A549 (cell line): Measurements from ENCODE around the gene SPP2. TPM values are rescaled to one million over a fixed set of nuclear protein-coding genes. Genes with fewer than 3 reads are reported as not detected.

Experiments
- ATAC-seq, 2 experiments: fragments of 200-7000 bp in 1 of 2; fragments of >200 bp in 1 of 2; cut with Nextera tagmentation in 1 of 2; cut with Tn5 transposase in 1 of 2; 3 replicates each; pipeline versions ENCODE4 v1.8.0 to v1.9.1; 2018 to 2020; ENCODE audit warnings: mild to moderate bottlenecking in 1 of 2, moderate library complexity in 1 of 2
- CTCF ChIA-PET: fragments of 300-600 bp; sonication (Branson Sonifier 250); formaldehyde crosslinking; extraction: SDS; loops from one replicate; lab custom pipeline; 2021; ENCODE audit warnings: antibody characterized with exemption, inconsistent platforms; lab: Yijun Ruan, JAX
- POLR2A ChIA-PET: fragments of 350-600 bp; formaldehyde crosslinking; extraction: SDS; loops from one replicate; lab custom pipeline; 2021; ENCODE audit warnings: antibody characterized with exemption, inconsistent platforms; lab: Yijun Ruan, JAX
- DNase-seq, 2 experiments: peaks; one replicate each; pipeline versions ENCODE4 v3.0.0 to v3.0.0-alpha.2; 2011 to 2016; ENCODE audit warnings: low read depth in 1 of 2, low spot score in 1 of 2
- FAIRE-seq: peaks from 2 replicates; lab custom pipeline; 2011; peaks lifted over from hg19 to GRCh38; lab: Jason Lieb, UNC
- H3K27ac ChIP-seq, 2 experiments: fragments of >200 bp; sonication (Bioruptor Twin); formaldehyde crosslinking; 3 replicates each; pipeline ENCODE4 v1.5.1; 2016 to 2017
- H3K4me1 ChIP-seq: fragments of >200 bp; sonication (Bioruptor Twin); formaldehyde crosslinking; 3 replicates; pipeline ENCODE4 v1.6.1; 2016
- H3K4me2 ChIP-seq: fragments of >200 bp; sonication (Bioruptor Twin); formaldehyde crosslinking; 3 replicates; pipeline ENCODE4 v1.6.1; 2016
- H3K4me3 ChIP-seq: fragments of >200 bp; sonication (Bioruptor Twin); formaldehyde crosslinking; 3 replicates; pipeline ENCODE4 v1.5.1; 2016
- H3K9me3 ChIP-seq: fragments of >200 bp; sonication (Bioruptor Twin); formaldehyde crosslinking; 3 replicates; pipeline ENCODE4 v1.6.1; 2016
- BHLHE40 ChIP-seq: IDR thresholded peaks from 2 replicates; pipeline ENCODE4 v1.6.1; 2012; ENCODE audit warnings: low read depth, low read length, inconsistent platforms
- CBX2 ChIP-seq: fragments of 200-600 bp; sonication (generic); IDR thresholded peaks from 2 replicates; pipeline ENCODE4 v1.6.1; 2016; ENCODE audit warnings: low read depth, mild to moderate bottlenecking, borderline replicate concordance
- CBX8 ChIP-seq: fragments of 200-600 bp; sonication (generic); IDR thresholded peaks from 2 replicates; pipeline ENCODE4 v1.6.1; 2016
- CEBPB ChIP-seq, 2 experiments: fragments of >200 bp in 1 of 2; sonication (Bioruptor Twin) in 1 of 2; formaldehyde crosslinking in 1 of 2; IDR thresholded peaks; 2 replicates each; pipeline ENCODE4 v1.6.1; 2012 to 2016
- CHD2 ChIP-seq: fragments of 150-350 bp; IDR thresholded peaks from 2 replicates; pipeline ENCODE4 v1.6.1; 2014; ENCODE audit warnings: low read length; ENCODE audit not compliant: partially characterized antibody
- EHF ChIP-seq: fragments of 250-450 bp; sonication (Bioruptor Pico); IDR thresholded peaks from 2 replicates; pipeline ENCODE4 v1.5.0; 2020; ENCODE audit warnings: mild to moderate bottlenecking
- ESRRA ChIP-seq: fragments of 150-350 bp; IDR thresholded peaks from 2 replicates; pipeline ENCODE4 v1.6.1; 2014; ENCODE audit warnings: mild to moderate bottlenecking, low read length, borderline replicate concordance
- FOXS1 ChIP-seq: fragments of 250-450 bp; sonication (Bioruptor Pico); IDR thresholded peaks from 2 replicates; pipeline ENCODE4 v1.5.0; 2020; ENCODE audit warnings: mild to moderate bottlenecking, moderate library complexity
- HOXB13 ChIP-seq: fragments of 250-450 bp; sonication (Bioruptor Pico); IDR thresholded peaks from 2 replicates; pipeline ENCODE4 v1.5.0; 2020; ENCODE audit warnings: low read depth, mild to moderate bottlenecking, moderate library complexity
- HOXB5 ChIP-seq: fragments of 250-450 bp; sonication (Bioruptor Pico); IDR thresholded peaks from 2 replicates; pipeline ENCODE4 v1.5.0; 2020; ENCODE audit warnings: mild to moderate bottlenecking, moderate library complexity
- JUNB ChIP-seq: fragments of >200 bp; sonication (Bioruptor Twin); formaldehyde crosslinking; IDR thresholded peaks from 2 replicates; pipeline ENCODE4 v1.6.1; 2016
- KDM5A ChIP-seq: fragments of 200-600 bp; sonication (generic); IDR thresholded peaks from 2 replicates; pipeline ENCODE4 v1.6.1; 2016; ENCODE audit warnings: antibody characterized with exemption, mild to moderate bottlenecking
- MAZ ChIP-seq: fragments of 150-350 bp; IDR thresholded peaks from 2 replicates; pipeline ENCODE4 v1.6.1; 2014; ENCODE audit warnings: antibody characterized with exemption, low read depth, low read length, borderline replicate concordance
- PHF8 ChIP-seq: fragments of 200-600 bp; sonication (generic); IDR thresholded peaks from 2 replicates; pipeline ENCODE4 v1.6.1; 2016; ENCODE audit warnings: low read depth, mild to moderate bottlenecking, antibody characterized with exemption, moderate library complexity, borderline replicate concordance
- RCOR1 ChIP-seq: fragments of 150-350 bp; IDR thresholded peaks from 2 replicates; pipeline ENCODE4 v1.6.1; 2014; ENCODE audit warnings: antibody characterized with exemption, low read length, low read depth
- RFX5 ChIP-seq: fragments of 450-650 bp; IDR thresholded peaks from 2 replicates; pipeline ENCODE4 v1.7.1; 2014; ENCODE audit warnings: antibody characterized with exemption, mild to moderate bottlenecking, moderate library complexity
- TFCP2L1 ChIP-seq: fragments of 250-450 bp; sonication (Bioruptor Pico); IDR thresholded peaks from 2 replicates; pipeline ENCODE4 v1.5.0; 2021; ENCODE audit warnings: mild to moderate bottlenecking
- TP53 ChIP-seq: fragments of 250-450 bp; sonication (Bioruptor Pico); IDR thresholded peaks from 2 replicates; pipeline ENCODE4 v1.5.0; 2021; ENCODE audit warnings: mild to moderate bottlenecking, moderate library complexity
- ZFP36 ChIP-seq: fragments of 450-650 bp; IDR thresholded peaks from 2 replicates; pipeline ENCODE4 v1.6.1; 2014; ENCODE audit warnings: borderline replicate concordance; ENCODE audit not compliant: partially characterized antibody
- ZSCAN20 ChIP-seq: fragments of 250-450 bp; sonication (Bioruptor Pico); IDR thresholded peaks from 2 replicates; pipeline ENCODE4 v1.8.0; 2022; ENCODE audit warnings: mild to moderate bottlenecking, moderate library complexity
- whole genome bisulfite sequencing: methylation state at CpG from one replicate; pipeline ENCODE4 v1.1.6; 2017; ENCODE audit errors: missing lambda C conversion rate; 5-methylcytosine and 5-hydroxymethylcytosine counted together
- polyA plus RNA-seq, 4 experiments: library from polyadenylated mRNA; depleted of rRNA in 3 of 4; stranded (reverse); fragments of >200 nt; fragmentation: RNase III in 1 of 4; extraction: RNeasy Plus Mini Kit Qiagen cat#74134 plus additional on column Dnase treatment in 1 of 4; gene quantifications; 2 replicates in 3 of 4; 3 replicates in 1 of 4; pipeline ENCODE4 v1.2.3, GENCODE V29; 2011 to 2017
- TF ChIP-seq, protein P1 (sequence below): fragments of 250-450 bp; sonication (Bioruptor Pico); IDR thresholded peaks from 2 replicates; pipeline ENCODE4 v1.5.0; 2021; ENCODE audit warnings: mild to moderate bottlenecking, moderate library complexity, borderline replicate concordance
- TF ChIP-seq, protein P2 (sequence below): IDR thresholded peaks from 2 replicates; pipeline ENCODE4 v1.6.1; 2012

Gene SPP2
- polyA plus RNA-seq, 2 of the 4 experiments (the other 2 are of a cell fraction): not detected

- no peak for ATAC-seq
Observed at GRCh38 chr2:234098681-234099080, 48.2 kb downstream of the SPP2 start.

GRCh38 chr2:234099266-234099665, 48.8 kb downstream of the SPP2 start:
- POLR2A ChIA-PET: no interaction called here
- FAIRE-seq: no peak
- CTCF ChIA-PET: interaction anchor here (0.7 to 0.8 kb wide), 2 partner anchors 9 to 36 kb away, joined by 3 read pairs; no protein-coding TSS in a partner anchor
- TF ChIP-seq BHLHE40 (no peak), FOXS1 (CRISPR knock-in tag) (no peak), ESRRA (no peak), TP53 (CRISPR knock-in tag) (no peak), MAZ (no peak), HOXB5 (no peak), HOXB13 (CRISPR knock-in tag) (no peak), EHF (CRISPR knock-in tag) (no peak), CHD2 (no peak), CBX8 (no peak), KDM5A (no peak), RFX5 (no peak), ZSCAN20 (CRISPR knock-in tag) (no peak)
- TF ChIP-seq, protein P1, sequence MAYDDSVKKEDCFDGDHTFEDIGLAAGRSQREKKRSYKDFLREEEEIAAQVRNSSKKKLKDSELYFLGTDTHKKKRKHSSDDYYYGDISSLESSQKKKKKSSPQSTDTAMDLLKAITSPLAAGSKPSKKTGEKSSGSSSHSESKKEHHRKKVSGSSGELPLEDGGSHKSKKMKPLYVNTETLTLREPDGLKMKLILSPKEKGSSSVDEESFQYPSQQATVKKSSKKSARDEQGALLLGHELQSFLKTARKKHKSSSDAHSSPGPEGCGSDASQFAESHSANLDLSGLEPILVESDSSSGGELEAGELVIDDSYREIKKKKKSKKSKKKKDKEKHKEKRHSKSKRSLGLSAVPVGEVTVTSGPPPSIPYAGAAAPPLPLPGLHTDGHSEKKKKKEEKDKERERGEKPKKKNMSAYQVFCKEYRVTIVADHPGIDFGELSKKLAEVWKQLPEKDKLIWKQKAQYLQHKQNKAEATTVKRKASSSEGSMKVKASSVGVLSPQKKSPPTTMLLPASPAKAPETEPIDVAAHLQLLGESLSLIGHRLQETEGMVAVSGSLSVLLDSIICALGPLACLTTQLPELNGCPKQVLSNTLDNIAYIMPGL (CRISPR knock-in tag): no peak
- TF ChIP-seq, protein P2, sequence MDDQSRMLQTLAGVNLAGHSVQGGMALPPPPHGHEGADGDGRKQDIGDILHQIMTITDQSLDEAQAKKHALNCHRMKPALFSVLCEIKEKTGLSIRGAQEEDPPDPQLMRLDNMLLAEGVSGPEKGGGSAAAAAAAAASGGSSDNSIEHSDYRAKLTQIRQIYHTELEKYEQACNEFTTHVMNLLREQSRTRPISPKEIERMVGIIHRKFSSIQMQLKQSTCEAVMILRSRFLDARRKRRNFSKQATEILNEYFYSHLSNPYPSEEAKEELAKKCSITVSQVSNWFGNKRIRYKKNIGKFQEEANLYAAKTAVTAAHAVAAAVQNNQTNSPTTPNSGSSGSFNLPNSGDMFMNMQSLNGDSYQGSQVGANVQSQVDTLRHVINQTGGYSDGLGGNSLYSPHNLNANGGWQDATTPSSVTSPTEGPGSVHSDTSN: no peak
- TF ChIP-seq, all 56 proteins: peak for 0
- Histone ChIP-seq H3K27ac (no peak overlapping the region), H3K4me3 (no peak overlapping the region), H3K4me1 (no peaks in the 10 kb centered on the region), H3K9me3 (no peaks in the 10 kb centered on the region), H3K4me2 (no peak overlapping the region)
- 40% methylated on average over 4 of the region's 4 CpGs for WGBS
- DNase-seq: no peak
- no peak for ATAC-seq

More at GRCh38 chr2:234098681-234099080, 48.2 kb downstream of the SPP2 start:
- Histone ChIP-seq H3K4me3 (no peak overlapping the region), H3K4me2 (no peak overlapping the region), H3K4me1 (no peaks in the 10 kb centered on the region), H3K9me3 (no peaks in the 10 kb centered on the region), H3K27ac (no peak overlapping the region)
- FAIRE-seq: no peak
- DNase-seq: no peak
- 85% methylated on average over 6 of the region's 6 CpGs for WGBS
- no peak for TF ChIP-seq KDM5A
- TF ChIP-seq RCOR1: no peak
- no peak for TF ChIP-seq TFCP2L1 (CRISPR knock-in tag)
- no peak for TF ChIP-seq ZFP36
- TF ChIP-seq, protein P2: no peak
- TF ChIP-seq BHLHE40: no peak
- TF ChIP-seq CEBPB (IDR thresholded peaks at IDR 0.05): no peak
- TF ChIP-seq JUNB: no peak
- no peak for TF ChIP-seq ZSCAN20 (CRISPR knock-in tag)
- no peak for TF ChIP-seq CBX2
- no peak for TF ChIP-seq PHF8
- ChIA-PET CTCF (interaction anchor here (0.7 kb wide), 1 partner anchor 8 kb away, joined by 3 read pairs; no protein-coding TSS in a partner anchor), POLR2A (no interaction called here)
